ENCODE data around the gene CEACAM4.

GRCh38 chr19:41638641-41639081 lies 11.8 kb upstream of the CEACAM4 start:
- TF ChIP-seq CTCF (IDR thresholded peaks at IDR 0.05) (no peak), POLR2A (IDR thresholded peaks at IDR 0.05; ENCODE audit: low read depth) (no peak)

Measured in esophagus muscularis mucosa (tissue), 3 donors.